ENCODE data around the gene DTD2. TPM values are rescaled to one million over a fixed set of nuclear protein-coding genes. Genes with fewer than 3 reads are reported as not detected.
A peak's percentile ranks its signal among the peaks of the same experiment; 100 is the strongest.

DTD2 gene
- total and polyA plus RNA-seq, 9 of the 15 experiments (the other 6 are each of a cell fraction or from before 2014, with no cell fraction given), result 3.8 to 24.1 (median 15.2) TPM

- TF ChIP-seq ZNF592 (IDR thresholded peaks at IDR 0.05) (no peak), ZNF316 (IDR thresholded peaks at IDR 0.05) (peak; percentile 42; the same call in 1 of the 2 replicates), C11orf30 (IDR thresholded peaks at IDR 0.05; ENCODE audit: low read depth) (peak; percentile 30; the same call in 1 of the 2 replicates), PHF20 (IDR thresholded peaks at IDR 0.05; ENCODE audit: partially characterized antibody) (no peak), PURB (CRISPR knock-in tag; IDR thresholded peaks at IDR 0.05; ENCODE audit: low read depth) (no peak), RUNX1 (IDR thresholded peaks at IDR 0.05; ENCODE audit: low read depth) (no peak), ZNF511 (CRISPR knock-in tag; IDR thresholded peaks at IDR 0.05) (no peak), KLF16 (IDR thresholded peaks at IDR 0.05) (no peak)
Measured at GRCh38 chr14:31441273-31442111, 15.8 kb downstream of the DTD2 start (continued).
